Gastroesophageal sphincter (tissue), 3 donors: ENCODE measurements around the gene PARD6A.

ENCODE experiments used
- CTCF ChIP-seq, 4 experiments: fragments of 200-600 bp in 2 of 4; fragments of 450-650 bp in 2 of 4; sonication (generic) in 1 of 4; IDR thresholded peaks; one replicate each; pipeline ENCODE4 v1.5.1; 2017 to 2019; ENCODE audit warnings: antibody characterized with exemption in 4 of 4, mild to moderate bottlenecking in 2 of 4, moderate library complexity in 2 of 4
- EP300 ChIP-seq: sonication (generic); formaldehyde crosslinking; IDR thresholded peaks from one replicate; pipeline ENCODE4 v1.6.1; 2017; ENCODE audit warnings: antibody characterized with exemption, mild to moderate bottlenecking
- POLR2A ChIP-seq, 2 donors: fragments of 450-650 bp; IDR thresholded peaks; one replicate each; pipeline ENCODE4 v1.6.1; 2017; ENCODE audit warnings: antibody characterized with exemption in 2 of 2, mild to moderate bottlenecking in 2 of 2, moderate library complexity in 1 of 2
- POLR2AphosphoS5 ChIP-seq: sonication (generic); formaldehyde crosslinking; IDR thresholded peaks from one replicate; pipeline ENCODE4 v1.6.1; 2017; ENCODE audit warnings: antibody characterized with exemption

GRCh38 chr16:67675579-67675935 is 14.8 kb downstream of the PARD6A start:
- TF ChIP-seq CTCF (IDR thresholded peaks at IDR 0.05) (no peak), POLR2AphosphoS5 (no peak), POLR2A (IDR thresholded peaks at IDR 0.05) (no peak), EP300 (no peak)
